GM20000 (cell line): Measurements from ENCODE around the gene RPS6KA2.
"Not testable (repeated sequence)": the region's sequence is repeated elsewhere in the genome, so short reads cannot be mapped to it uniquely, and the experiment has no call there.

ENCODE experiments used
- DNase-seq: peaks from one replicate; pipeline ENCODE4 v3.0.0; 2012; ENCODE audit warnings: low spot score
- CTCF ChIP-seq: IDR thresholded peaks from 2 replicates; pipeline ENCODE4 v1.5.1; 2012; ENCODE audit warnings: mild to moderate bottlenecking, control low read depth; ENCODE audit errors: extremely low read depth, missing control alignments

The RPS6KA2 gene

GRCh38 chr6:166635013-166635970 lies 8.2 kb upstream of the RPS6KA2 start:
- DNase-seq, result no peak
- no peak for TF ChIP-seq CTCF

GRCh38 chr6:166634581-166634980 lies 7.5 kb upstream of the RPS6KA2 start:
- not testable (repeated sequence) for DNase-seq

- TF ChIP-seq CTCF, result no peak
- no peak for DNase-seq
These were observed 6.9 kb upstream of the RPS6KA2 start for GRCh38 chr6:166633732-166634535.

GRCh38 chr6:166632731-166633130 lies 5.7 kb upstream of the RPS6KA2 start:
- no peak for DNase-seq
- no peak for TF ChIP-seq CTCF

- DNase-seq, result no peak
- no peak for TF ChIP-seq CTCF
These were observed 3.4 kb upstream of the RPS6KA2 start for GRCh38 chr6:166630462-166630861.

- no peak for DNase-seq
These were observed 2.6 kb upstream of the RPS6KA2 start for GRCh38 chr6:166629628-166630027.

More at GRCh38 chr6:166629628-166630027, 2.6 kb upstream of the RPS6KA2 start:
- no peak for TF ChIP-seq CTCF
